NCI-H2029 treated with DMSO at 0.1 percent for 48 hours (cell line): ENCODE results near the gene PHKG1.
"Not testable (repeated sequence)": the region's sequence is repeated elsewhere in the genome, so short reads cannot be mapped to it uniquely, and the experiment has no call there.

Experiments used
- DNase-seq: peaks from one replicate; lab custom pipeline; 2025; lab: John Stamatoyannopoulos, UW

PHKG1 gene

DNA sequence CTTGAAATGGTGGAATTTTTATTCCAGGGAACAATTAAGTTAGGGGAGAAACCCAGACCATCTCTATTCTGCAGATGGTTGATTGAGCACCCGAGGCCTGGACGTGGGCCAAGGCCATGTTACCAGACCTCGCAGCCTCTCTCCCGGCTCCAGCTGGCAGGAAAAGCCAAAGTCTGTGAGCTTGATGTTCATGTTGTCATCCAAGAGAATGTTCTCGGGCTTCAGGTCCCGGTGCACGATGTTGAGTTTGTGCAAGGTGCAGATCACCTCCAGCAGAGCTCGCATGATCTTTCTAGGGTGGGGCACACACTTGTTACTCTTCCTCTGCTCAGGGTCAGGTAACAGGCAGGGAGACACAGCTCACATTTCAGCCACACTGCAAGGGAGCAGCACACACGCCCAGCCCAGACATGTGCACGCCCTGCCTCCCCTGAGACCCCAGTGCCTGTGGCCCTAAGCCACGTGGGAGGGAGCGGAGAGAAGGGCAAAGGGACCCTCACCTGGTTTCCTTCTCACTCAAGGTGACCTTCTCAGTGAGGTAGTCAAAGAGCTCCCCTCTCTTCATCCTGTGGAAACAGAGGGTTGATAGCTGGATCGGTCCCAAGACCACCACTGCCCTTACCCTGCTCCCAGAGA, 9.5 kb downstream of the PHKG1 start:
- DNase-seq: peak; percentile 20

DNA sequence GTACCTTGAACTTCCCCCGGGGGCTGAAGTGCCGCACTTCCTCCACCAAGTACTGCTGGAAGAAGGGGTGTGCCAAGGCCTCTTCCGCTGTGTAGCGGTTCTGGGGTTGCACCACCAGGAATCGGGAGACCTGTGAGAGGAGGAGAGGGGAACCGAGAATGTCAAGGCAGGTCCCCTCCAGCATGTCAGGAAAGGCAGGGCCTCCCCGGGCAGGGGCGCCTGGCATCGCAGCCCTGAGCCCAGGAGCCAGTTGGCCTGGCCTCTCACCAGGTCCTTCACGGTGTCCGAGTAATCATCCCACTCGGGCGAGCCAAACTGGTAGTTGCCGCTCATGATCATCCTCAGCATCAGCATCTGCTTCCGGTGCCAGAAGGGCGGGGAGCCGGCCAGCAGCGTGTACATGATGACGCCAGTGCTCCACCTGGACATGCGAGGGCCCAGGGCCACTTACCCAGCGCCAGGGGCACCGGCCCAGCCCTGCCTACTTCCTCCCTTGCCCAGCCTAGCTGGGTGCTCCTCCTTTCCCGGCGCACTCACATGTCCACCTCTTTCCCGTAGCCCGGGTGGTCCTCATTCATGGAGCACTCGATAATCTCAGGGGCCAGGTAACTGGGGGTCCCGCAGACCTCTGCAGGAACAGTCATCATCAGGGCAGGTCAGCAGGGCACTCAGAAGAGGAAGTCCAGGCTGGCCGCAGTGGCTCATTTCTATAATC, 11.0 kb downstream of the PHKG1 start:
- no peak for DNase-seq

GRCh38 chr7:56080726-56081435, 11.9 kb downstream of the PHKG1 start:
- DNase-seq: not testable (repeated sequence)

GRCh38 chr7:56079450-56080185, 13.1 kb downstream of the PHKG1 start:
- peak; percentile 95 for DNase-seq

DNA sequence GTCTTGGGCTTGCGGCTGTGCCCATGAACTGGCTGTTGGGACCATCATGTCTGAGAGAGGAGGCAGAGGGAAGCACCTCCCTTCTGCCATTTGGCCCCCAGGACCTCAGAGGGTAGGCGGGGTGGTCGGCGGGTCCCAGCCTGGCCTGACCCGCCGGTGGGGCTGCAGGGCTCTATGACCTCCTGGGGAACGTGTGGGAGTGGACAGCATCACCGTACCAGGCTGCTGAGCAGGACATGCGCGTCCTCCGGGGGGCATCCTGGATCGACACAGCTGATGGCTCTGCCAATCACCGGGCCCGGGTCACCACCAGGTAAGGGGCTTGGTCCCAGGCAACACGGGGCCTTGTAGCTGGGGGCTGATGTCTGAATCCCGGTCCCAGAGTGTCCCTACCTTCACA, 14.6 kb downstream of the PHKG1 start:
- DNase-seq: no peak

GRCh38 chr7:56077681-56078080, 15.1 kb downstream of the PHKG1 start:
- no peak for DNase-seq

GRCh38 chr7:56074371-56074791, 18.4 kb downstream of the PHKG1 start:
- peak; percentile 57 for DNase-seq

- not testable (repeated sequence) for DNase-seq
Measured at GRCh38 chr7:56066376-56066775, 26.4 kb downstream of the PHKG1 start.

- peak; percentile 50 for DNase-seq
Measured at GRCh38 chr7:56063882-56064625, 28.7 kb downstream of the PHKG1 start, which contains the start of gene SUMF2. SUMF2 (plus strand) TSS chr7:56064286; CDS start chr7:56064312, 26 bp downstream.

DNA sequence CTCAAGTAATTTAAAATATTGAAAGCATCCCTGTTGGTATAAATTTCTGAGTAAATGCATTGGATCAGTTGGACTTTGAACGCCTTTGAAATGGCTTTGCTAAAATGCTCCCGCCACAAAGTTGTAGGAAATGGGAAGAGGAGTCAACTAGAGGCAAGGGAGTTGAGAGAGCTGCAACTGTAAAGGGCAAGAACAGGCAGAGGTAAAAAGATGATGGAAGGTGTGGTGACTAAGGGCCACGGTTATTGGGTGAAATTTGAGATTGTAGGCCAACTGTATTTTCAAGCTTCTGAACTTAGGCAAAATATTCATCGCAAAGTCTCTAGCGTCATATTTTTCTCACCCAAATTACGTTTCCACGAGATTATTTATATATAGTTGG, 29.3 kb downstream of the PHKG1 start:
- DNase-seq: no peak

- DNase-seq: no peak
Measured at GRCh38 chr7:56062382-56062781, 30.4 kb downstream of the PHKG1 start.

DNA sequence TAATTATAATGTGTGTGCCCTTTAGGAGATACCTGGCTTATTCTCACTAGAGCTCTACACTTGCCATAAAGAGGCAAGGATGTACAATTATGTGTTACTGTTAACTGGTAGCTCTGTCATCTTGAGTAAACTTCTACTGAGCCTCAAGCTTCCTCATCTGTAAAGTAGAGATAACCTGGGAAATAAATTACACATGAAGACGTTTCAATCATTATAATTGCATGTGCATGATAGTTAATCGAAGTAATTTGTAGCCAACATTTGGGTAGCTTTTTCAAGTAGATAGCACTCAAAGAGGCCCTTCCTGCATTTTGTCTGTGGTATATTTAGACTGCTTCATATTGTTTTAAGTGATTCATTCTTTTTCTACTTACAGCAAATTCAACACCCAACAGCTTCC, 38.8 kb downstream of the PHKG1 start:
- DNase-seq: no peak

DNA sequence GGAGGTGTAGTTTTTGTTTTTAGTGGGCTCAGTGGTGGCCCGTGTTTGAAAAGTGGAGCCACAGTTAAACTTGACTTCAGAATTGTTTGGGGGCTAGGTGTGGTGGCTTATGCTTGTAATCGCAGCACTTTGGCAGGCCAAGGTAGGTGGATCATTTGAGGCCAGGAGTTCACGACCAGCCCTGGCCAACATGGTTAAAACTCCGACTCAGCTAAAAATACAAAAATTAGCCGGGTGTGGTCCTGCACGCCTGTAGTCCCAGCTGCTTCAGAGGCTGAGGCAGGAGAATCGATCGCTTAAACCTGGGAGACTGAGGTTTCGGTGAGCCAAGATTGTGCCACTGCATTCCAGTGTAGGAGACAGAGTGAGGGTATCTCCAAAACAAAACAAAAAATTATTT, 39.4 kb downstream of the PHKG1 start:
- no peak for DNase-seq

- peak; percentile 89 for DNase-seq
Measured at GRCh38 chr7:56051339-56052191, 41.2 kb downstream of the PHKG1 start, which contains the start of the genes CCT6A and PSPH. CCT6A (plus strand) TSS chr7:56051765; CDS start chr7:56051849, 84 bp downstream. PSPH (minus strand) TSS chr7:56051444; CDS start chr7:56021212, 30,232 bp downstream.

DNA sequence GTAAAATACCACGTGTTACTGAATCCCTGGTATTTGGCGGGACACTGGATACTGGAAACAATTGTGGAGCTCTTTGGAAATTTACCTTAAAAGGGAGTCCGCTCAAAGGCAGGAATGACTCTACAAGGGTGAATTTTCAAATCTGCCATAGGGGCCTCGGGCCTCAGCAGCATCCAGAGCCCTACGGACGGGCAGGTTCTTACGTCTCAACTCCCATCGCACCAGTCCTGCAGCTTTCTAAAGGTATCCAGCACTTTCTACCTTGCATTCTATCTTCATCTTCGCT, 41.8 kb downstream of the PHKG1 start:
- no peak for DNase-seq

GRCh38 chr7:56048763-56049162, 44.0 kb downstream of the PHKG1 start:
- DNase-seq: peak; percentile 64

- DNase-seq: no peak
Measured at GRCh38 chr7:56048245-56048644, 44.5 kb downstream of the PHKG1 start.

GRCh38 chr7:56047446-56048116, 45.2 kb downstream of the PHKG1 start:
- not testable (repeated sequence) for DNase-seq

DNA sequence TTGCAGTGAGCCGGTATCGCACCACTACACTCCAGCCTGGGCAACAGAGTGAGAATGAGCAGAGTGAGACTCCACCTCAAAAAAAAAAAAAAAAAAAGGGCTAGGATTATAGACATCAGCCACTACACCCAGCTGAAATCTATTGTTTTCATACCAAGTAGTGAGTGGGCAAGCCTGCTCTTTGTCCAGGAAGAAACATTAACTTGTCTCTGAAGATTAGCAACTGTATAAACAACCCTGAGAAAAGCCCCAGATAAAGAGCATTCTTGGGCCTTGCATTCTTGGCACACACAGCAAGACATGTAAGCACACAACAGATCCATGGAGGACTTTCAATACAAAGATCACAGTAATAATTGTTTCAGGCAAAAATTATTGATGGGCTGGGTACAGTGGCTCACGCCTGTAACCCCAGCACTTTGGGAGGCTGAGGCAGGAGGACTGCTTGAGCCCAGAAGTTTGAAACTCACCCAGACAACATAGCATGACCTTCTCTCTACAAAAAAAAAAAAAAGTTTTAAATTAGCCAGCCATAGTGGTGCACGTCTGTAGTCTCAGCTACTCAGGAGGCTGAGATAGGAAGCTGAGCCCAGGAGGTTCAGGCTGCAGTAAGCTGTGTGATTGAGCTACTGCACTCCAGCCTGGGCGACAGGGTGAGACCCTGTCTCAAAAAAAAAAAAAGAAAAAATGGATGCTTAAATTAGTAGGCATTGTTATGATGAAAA, 45.9 kb downstream of the PHKG1 start:
- DNase-seq: no peak
